ENCODE measurements around the gene CAMK1D.

- TF ChIP-seq, protein P1, sequence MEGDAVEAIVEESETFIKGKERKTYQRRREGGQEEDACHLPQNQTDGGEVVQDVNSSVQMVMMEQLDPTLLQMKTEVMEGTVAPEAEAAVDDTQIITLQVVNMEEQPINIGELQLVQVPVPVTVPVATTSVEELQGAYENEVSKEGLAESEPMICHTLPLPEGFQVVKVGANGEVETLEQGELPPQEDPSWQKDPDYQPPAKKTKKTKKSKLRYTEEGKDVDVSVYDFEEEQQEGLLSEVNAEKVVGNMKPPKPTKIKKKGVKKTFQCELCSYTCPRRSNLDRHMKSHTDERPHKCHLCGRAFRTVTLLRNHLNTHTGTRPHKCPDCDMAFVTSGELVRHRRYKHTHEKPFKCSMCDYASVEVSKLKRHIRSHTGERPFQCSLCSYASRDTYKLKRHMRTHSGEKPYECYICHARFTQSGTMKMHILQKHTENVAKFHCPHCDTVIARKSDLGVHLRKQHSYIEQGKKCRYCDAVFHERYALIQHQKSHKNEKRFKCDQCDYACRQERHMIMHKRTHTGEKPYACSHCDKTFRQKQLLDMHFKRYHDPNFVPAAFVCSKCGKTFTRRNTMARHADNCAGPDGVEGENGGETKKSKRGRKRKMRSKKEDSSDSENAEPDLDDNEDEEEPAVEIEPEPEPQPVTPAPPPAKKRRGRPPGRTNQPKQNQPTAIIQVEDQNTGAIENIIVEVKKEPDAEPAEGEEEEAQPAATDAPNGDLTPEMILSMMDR (IDR thresholded peaks at IDR 0.05) = no peak
- no peak for TF ChIP-seq POLR2A (IDR thresholded peaks at IDR 0.05)
- no peak for TF ChIP-seq POLR2AphosphoS5 (IDR thresholded peaks at IDR 0.05)
Observed at GRCh38 chr10:12489806-12490205, 140.5 kb downstream of the CAMK1D start.

All from stomach (tissue), 4 donors.